ENCODE data around the gene TERT. TPM values are rescaled to one million over a fixed set of nuclear protein-coding genes. Genes with fewer than 3 reads are reported as not detected.

Gene TERT
- total RNA-seq, 2 experiments from 2014 or later = 156 to 198 TPM

DNA sequence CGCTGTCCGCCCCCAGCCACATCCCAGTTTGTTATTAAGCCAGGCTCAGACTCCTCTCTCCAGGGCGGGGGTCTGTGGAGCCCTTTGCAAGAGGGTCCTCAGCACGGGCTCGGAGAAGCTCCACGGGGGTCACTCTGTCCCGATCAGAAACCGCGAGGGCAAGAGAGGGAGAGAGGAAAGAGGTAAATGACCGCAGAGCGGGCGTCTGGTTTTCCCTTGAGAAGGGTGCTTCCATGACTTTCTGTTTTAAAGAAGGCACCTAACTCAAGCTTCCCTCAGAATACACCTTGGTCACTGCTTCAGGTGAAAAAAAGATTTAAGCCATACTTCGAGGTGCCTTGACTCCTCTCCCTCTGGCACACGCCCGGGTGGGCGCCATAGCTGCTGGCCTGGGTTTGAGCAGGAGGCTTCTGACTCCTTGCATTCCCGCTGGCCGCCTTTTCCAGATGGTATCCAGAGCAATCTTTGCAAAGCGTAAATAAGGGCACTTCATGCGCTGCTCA is 5.8 kb upstream of the TERT start:
- H3K36me3 ChIP-seq (ENCODE audit: insufficient read depth, low read length) = peaks cover 20% of the 10 kb centered on the region
- TF ChIP-seq EZH2phosphoT487 (IDR thresholded peaks at IDR 0.05; ENCODE audit: borderline replicate concordance, low read depth, low read length) = no peak
- TF ChIP-seq, protein P1, sequence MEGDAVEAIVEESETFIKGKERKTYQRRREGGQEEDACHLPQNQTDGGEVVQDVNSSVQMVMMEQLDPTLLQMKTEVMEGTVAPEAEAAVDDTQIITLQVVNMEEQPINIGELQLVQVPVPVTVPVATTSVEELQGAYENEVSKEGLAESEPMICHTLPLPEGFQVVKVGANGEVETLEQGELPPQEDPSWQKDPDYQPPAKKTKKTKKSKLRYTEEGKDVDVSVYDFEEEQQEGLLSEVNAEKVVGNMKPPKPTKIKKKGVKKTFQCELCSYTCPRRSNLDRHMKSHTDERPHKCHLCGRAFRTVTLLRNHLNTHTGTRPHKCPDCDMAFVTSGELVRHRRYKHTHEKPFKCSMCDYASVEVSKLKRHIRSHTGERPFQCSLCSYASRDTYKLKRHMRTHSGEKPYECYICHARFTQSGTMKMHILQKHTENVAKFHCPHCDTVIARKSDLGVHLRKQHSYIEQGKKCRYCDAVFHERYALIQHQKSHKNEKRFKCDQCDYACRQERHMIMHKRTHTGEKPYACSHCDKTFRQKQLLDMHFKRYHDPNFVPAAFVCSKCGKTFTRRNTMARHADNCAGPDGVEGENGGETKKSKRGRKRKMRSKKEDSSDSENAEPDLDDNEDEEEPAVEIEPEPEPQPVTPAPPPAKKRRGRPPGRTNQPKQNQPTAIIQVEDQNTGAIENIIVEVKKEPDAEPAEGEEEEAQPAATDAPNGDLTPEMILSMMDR (conservative IDR thresholded peaks at IDR 0.05; ENCODE audit: low read length) = no peak
- H3K4me1 ChIP-seq (ENCODE audit: insufficient read depth, low read length, poor library complexity, severe bottlenecking) = peaks cover 81% of the 10 kb centered on the region
- DNase-seq (ENCODE audit: low spot score) = no peak
- peak overlapping the region; percentile 31 for H3K27ac ChIP-seq (ENCODE audit: low read depth, low read length, poor library complexity, severe bottlenecking)
- ChIA-PET CTCF (ENCODE audit: unreplicated experiment) (no interaction called here), POLR2A (interaction anchor here (0.8 to 2.0 kb wide), 4 partner anchors 10 to 50 kb away, joined by 3 to 8 read pairs (median 5); partner anchors contain the start of gene CLPTM1L)
- peak overlapping the region; percentile 19; the same call in 1 of the 2 replicates for H3K4me2 ChIP-seq (ENCODE audit: low read length)
- BruUV-seq (replicated peaks) = no TSS peak
- H3K79me2 ChIP-seq (ENCODE audit: insufficient read depth, low read depth, low read length) = peaks cover 12% of the 10 kb centered on the region
- H2AFZ ChIP-seq (ENCODE audit: low read length) = peak overlapping the region; percentile 22; the same call in 1 of the 2 replicates
- H3K4me3 ChIP-seq (ENCODE audit: low read depth, low read length, poor library complexity, severe bottlenecking) = no peak overlapping the region
- peaks cover 18% of the 10 kb centered on the region; the same call in 1 of the 2 replicates for H3K9me3 ChIP-seq (ENCODE audit: low read length)
- intact Hi-C loops (cut with micrococcal nuclease; ENCODE audit: unreplicated experiment) = no loop called here
- H4K20me1 ChIP-seq (ENCODE audit: insufficient read depth, low read length) = no peaks in the 10 kb centered on the region
- no peaks in the 10 kb centered on the region for H3K9me2 ChIP-seq (ENCODE audit: insufficient read depth, low read length)

DNA sequence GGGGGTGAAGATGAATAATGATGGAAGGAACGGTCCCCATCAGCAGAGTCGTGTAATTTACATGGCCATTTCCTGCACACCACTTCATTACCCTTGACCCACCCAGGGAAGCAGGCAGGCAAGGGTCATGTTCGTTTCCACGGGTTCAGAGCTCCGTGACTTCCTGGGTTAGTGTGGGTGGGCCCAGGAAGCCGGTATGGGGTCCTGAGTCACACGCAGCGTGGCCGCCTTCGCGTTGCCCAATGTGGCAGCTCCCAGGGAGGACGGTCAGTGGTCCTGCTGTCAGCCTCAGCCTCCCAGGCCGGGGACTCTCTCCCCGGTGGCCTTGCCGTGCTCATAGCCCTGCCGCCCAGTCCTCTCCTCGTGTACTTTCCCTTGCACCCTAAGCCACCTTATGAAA is 5.1 kb upstream of the TERT start:
- intact Hi-C loops (cut with micrococcal nuclease; ENCODE audit: unreplicated experiment) = no loop called here
- Histone ChIP-seq H3K27ac (ENCODE audit: low read depth, low read length, poor library complexity, severe bottlenecking) (peak overlapping the region; percentile 20), H3K79me2 (ENCODE audit: insufficient read depth, low read depth, low read length) (peaks cover 19% of the 10 kb centered on the region), H3K9me2 (ENCODE audit: insufficient read depth, low read length) (no peaks in the 10 kb centered on the region), H3K4me1 (ENCODE audit: insufficient read depth, low read length, poor library complexity, severe bottlenecking) (peaks cover 76% of the 10 kb centered on the region), H3K36me3 (ENCODE audit: insufficient read depth, low read length) (peaks cover 22% of the 10 kb centered on the region), H3K4me3 (ENCODE audit: low read depth, low read length, poor library complexity, severe bottlenecking) (no peak overlapping the region), H2AFZ (ENCODE audit: low read length) (no peak overlapping the region), H4K20me1 (ENCODE audit: insufficient read depth, low read length) (no peaks in the 10 kb centered on the region), H3K4me2 (ENCODE audit: low read length) (no peak overlapping the region), H3K9me3 (ENCODE audit: low read length) (peaks cover 18% of the 10 kb centered on the region; the same call in 1 of the 2 replicates)
- ChIA-PET POLR2A (interaction anchor here (0.7 to 2.0 kb wide), 3 partner anchors 10 to 304 kb away, joined by 3 to 8 read pairs (median 6); no protein-coding TSS in a partner anchor), CTCF (ENCODE audit: unreplicated experiment) (no interaction called here)
- TF ChIP-seq, protein P1 (conservative IDR thresholded peaks at IDR 0.05; ENCODE audit: low read length) = no peak
- TF ChIP-seq EZH2phosphoT487 (IDR thresholded peaks at IDR 0.05; ENCODE audit: borderline replicate concordance, low read depth, low read length) = no peak
- no peak for DNase-seq (ENCODE audit: low spot score)
- BruUV-seq (replicated peaks) = no TSS peak

DNA sequence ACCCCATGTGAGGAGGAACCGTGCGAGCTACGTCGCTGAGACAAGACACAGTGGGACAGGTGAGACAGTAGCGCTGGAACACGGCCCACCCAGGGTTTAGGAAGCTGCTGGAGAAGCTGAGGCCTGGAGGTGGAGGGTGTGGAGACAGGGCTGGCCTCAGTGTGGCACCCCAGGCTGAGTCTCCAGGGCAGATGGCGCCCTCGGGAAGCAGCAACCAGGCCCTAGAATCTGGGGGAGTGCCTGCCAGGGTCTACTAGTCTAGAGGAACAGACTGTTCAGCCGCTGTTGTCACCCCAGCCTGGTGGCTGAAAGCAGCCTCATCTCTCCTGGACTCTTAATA is 4.6 kb upstream of the TERT start:
- TF ChIP-seq, protein P1 (conservative IDR thresholded peaks at IDR 0.05; ENCODE audit: low read length) = peak; percentile 41; the same call in 1 of the 2 replicates
- no peak for TF ChIP-seq EZH2phosphoT487 (IDR thresholded peaks at IDR 0.05; ENCODE audit: borderline replicate concordance, low read depth, low read length)
- H3K9me2 ChIP-seq (ENCODE audit: insufficient read depth, low read length) = no peaks in the 10 kb centered on the region
- H3K79me2 ChIP-seq (ENCODE audit: insufficient read depth, low read depth, low read length) = peaks cover 23% of the 10 kb centered on the region
- no TSS peak for BruUV-seq (replicated peaks)
- H3K4me1 ChIP-seq (ENCODE audit: insufficient read depth, low read length, poor library complexity, severe bottlenecking) = peaks cover 71% of the 10 kb centered on the region
- ChIA-PET POLR2A (interaction anchor here (2.1 kb wide), 1 partner anchor 11 kb away, joined by 6 read pairs; no protein-coding TSS in a partner anchor), CTCF (ENCODE audit: unreplicated experiment) (no interaction called here)
- no peak overlapping the region for H3K4me2 ChIP-seq (ENCODE audit: low read length)
- peak; percentile 53 for DNase-seq (ENCODE audit: low spot score)
- peak overlapping the region; percentile 20 for H3K27ac ChIP-seq (ENCODE audit: low read depth, low read length, poor library complexity, severe bottlenecking)
- intact Hi-C loops (cut with micrococcal nuclease; ENCODE audit: unreplicated experiment) = no loop called here
- H3K9me3 ChIP-seq (ENCODE audit: low read length) = peaks cover 18% of the 10 kb centered on the region; the same call in 1 of the 2 replicates
- no peaks in the 10 kb centered on the region for H4K20me1 ChIP-seq (ENCODE audit: insufficient read depth, low read length)
- H3K36me3 ChIP-seq (ENCODE audit: insufficient read depth, low read length) = peaks cover 22% of the 10 kb centered on the region
- H3K4me3 ChIP-seq (ENCODE audit: low read depth, low read length, poor library complexity, severe bottlenecking) = no peak overlapping the region
- no peak overlapping the region for H2AFZ ChIP-seq (ENCODE audit: low read length)
